ENCODE data around the gene ABCC6. TPM values are rescaled to one million over a fixed set of nuclear protein-coding genes. Genes with fewer than 3 reads are reported as not detected.

ABCC6 gene
- total and polyA plus RNA-seq, 10 of the 15 experiments (the other 5 are each of a cell fraction or from before 2014, with no cell fraction given): 0.05 to 0.13 (median 0.06) TPM; not detected in 5

GRCh38 chr16:16190546-16190945 lies 32.7 kb downstream of the ABCC6 start (continued):
- TF ChIP-seq ZBTB33 (IDR thresholded peaks at IDR 0.05) (no peak), CREB1 (IDR thresholded peaks at IDR 0.05; ENCODE audit: low read depth) (no peak), BMI1 (IDR thresholded peaks at IDR 0.05; ENCODE audit: borderline replicate concordance) (no peak), TARDBP (IDR thresholded peaks at IDR 0.05; ENCODE audit: borderline replicate concordance) (no peak), STAT3 (IDR thresholded peaks at IDR 0.05; ENCODE audit: low read depth, low read length) (no peak)

- Histone ChIP-seq H3K79me2 (ENCODE audit: control insufficient read depth, insufficient read depth, low read length) (no peaks in the 10 kb centered on the region), H3K4me1 (ENCODE audit: control insufficient read depth, insufficient read depth, low read length) (no peaks in the 10 kb centered on the region), H4K20me1 (ENCODE audit: control insufficient read depth, insufficient read depth) (no peaks in the 10 kb centered on the region), H3K4me2 (ENCODE audit: control insufficient read depth, insufficient read depth) (no peak overlapping the region), H3K27ac (ENCODE audit: control insufficient read depth, insufficient read depth) (no peak overlapping the region), H3K27me3 (replicated peaks in 1 of 2; ENCODE audit: control insufficient read depth in 2 of 2, insufficient read depth in 2 of 2, low read length in 1 of 2) (no peaks in the 10 kb centered on the region; a peak in 1 of 4 replicates), H3K9ac (ENCODE audit: control insufficient read depth, insufficient read depth, low read length) (no peak overlapping the region), H3K36me3 (ENCODE audit: control insufficient read depth in 2 of 2, insufficient read depth in 2 of 2, low read length in 1 of 2) (no peaks in the 10 kb centered on the region), H3K9me3 (replicated peaks; ENCODE audit: control insufficient read depth, insufficient read depth, low read length) (no peaks in the 10 kb centered on the region), H2AFZ (ENCODE audit: control insufficient read depth, low read depth, low read length) (no peak overlapping the region), H3K4me3 (no peak overlapping the region)
- WGBS (ENCODE audit: insufficient coverage, insufficient replicate concordance, low lambda C conversion rate, missing lambda C conversion rate): 45% methylated on average over 8 of the region's 8 CpGs
- CTCF ChIA-PET: interaction anchor here (0.6 kb wide), 1 partner anchor 127 kb away, joined by 3 read pairs; no protein-coding TSS in a partner anchor
- in situ Hi-C loops (cut with MboI): loop anchor here (5.0 kb wide), 1 partner anchor 413 kb away; no protein-coding TSS in a partner anchor
- BruUV-seq (replicated peaks): no TSS peak
- POLR2A ChIA-PET: no interaction called here
- no peak for FAIRE-seq
- DNase-seq (ENCODE audit: low read depth, low spot score): no peak
- no peak for ATAC-seq
- TF ChIP-seq CEBPB (IDR thresholded peaks at IDR 0.05; ENCODE audit: borderline replicate concordance in 1 of 2, low read depth in 2 of 2, low read length in 2 of 2) (no peak), EGR1 (IDR thresholded peaks at IDR 0.05; ENCODE audit: borderline replicate concordance in 1 of 2, low read depth in 2 of 2, low read length in 2 of 2) (no peak), RELB (IDR thresholded peaks at IDR 0.05; ENCODE audit: low read depth) (no peak), POLR2A (IDR thresholded peaks at IDR 0.05; ENCODE audit: low read depth, low read length) (no peak), HDGF (IDR thresholded peaks at IDR 0.05) (no peak), KDM1A (IDR thresholded peaks at IDR 0.05; ENCODE audit: borderline replicate concordance) (no peak), MYB (IDR thresholded peaks at IDR 0.05; ENCODE audit: borderline replicate concordance, low read depth, low read length) (no peak), RCOR1 (conservative IDR thresholded peaks at IDR 0.05; ENCODE audit: low read depth, low read length) (no peak), CEBPZ (IDR thresholded peaks at IDR 0.05; ENCODE audit: low read depth, low read length) (no peak), RUNX3 (IDR thresholded peaks at IDR 0.05; ENCODE audit: low read length) (no peak)
- RAD21 ChIA-PET (ENCODE audit: unreplicated experiment): no interaction called here
- SMC1A ChIA-PET (ENCODE audit: uncharacterized antibody, unreplicated experiment): no interaction called here
- intact Hi-C loops (cut with micrococcal nuclease; ENCODE audit: unreplicated experiment): loop anchor here (10.0 kb wide), 1 partner anchor 425 kb away; no protein-coding TSS in a partner anchor
Observed at GRCh38 chr16:16189842-16190241, 33.5 kb downstream of the ABCC6 start.

Data from GM12878 (cell line).